HepG2 (cell line): ENCODE measurements around the gene NLGN2. TPM values are rescaled to one million over a fixed set of nuclear protein-coding genes. Genes with fewer than 3 reads are reported as not detected.
A peak's percentile ranks its signal among the peaks of the same experiment; 100 is the strongest.

Experiments used
- CREM ChIP-seq, 2 experiments: sonication (generic) in 1 of 2; formaldehyde crosslinking in 1 of 2; IDR thresholded peaks; 2 replicates each; pipeline versions ENCODE4 v1.4.0 to v1.6.1; 2016 to 2020; ENCODE audit warnings: antibody characterized with exemption in 1 of 2, mild to moderate bottlenecking in 1 of 2, missing genetic modification reagents in 1 of 2
- ETS1 ChIP-seq: sonication (generic); formaldehyde crosslinking; IDR thresholded peaks from 2 replicates; pipeline ENCODE4 v1.4.0; 2020; ENCODE audit warnings: missing genetic modification reagents
- FOXA3 ChIP-seq: IDR thresholded peaks from 2 replicates; pipeline ENCODE4 v1.6.1; 2016; ENCODE audit warnings: missing genetic modification reagents, missing compliant biosample characterization
- IKZF4 ChIP-seq: sonication (generic); formaldehyde crosslinking; IDR thresholded peaks from 2 replicates; pipeline ENCODE4 v1.5.1; 2020; ENCODE audit warnings: borderline replicate concordance, mild to moderate bottlenecking, low read depth, missing genetic modification reagents; ENCODE audit errors: not compliant biosample characterization
- NCOA5 ChIP-seq: sonication (generic); formaldehyde crosslinking; IDR thresholded peaks from 2 replicates; pipeline ENCODE4 v1.4.0; 2020; ENCODE audit warnings: missing genetic modification reagents
- RFX5 ChIP-seq: IDR thresholded peaks from 2 replicates; pipeline ENCODE4 v1.6.1; 2011; ENCODE audit warnings: low read depth, low read length, improper control_type of control experiment
- RNF219 ChIP-seq: sonication (generic); formaldehyde crosslinking; IDR thresholded peaks from 2 replicates; pipeline ENCODE4 v1.5.0; 2020; ENCODE audit warnings: mild to moderate bottlenecking, missing genetic modification reagents
- SRF ChIP-seq: IDR thresholded peaks from 2 replicates; pipeline ENCODE4 v1.6.1; 2011; ENCODE audit warnings: mild to moderate bottlenecking, low read depth, low read length, moderate library complexity
- U2AF2 ChIP-seq: fragments of 200-400 bp; formaldehyde crosslinking; IDR thresholded peaks from 2 replicates; pipeline ENCODE4 v1.6.1; 2017; ENCODE audit warnings: low read depth, mild to moderate bottlenecking, low read length
- ZBTB46 ChIP-seq: sonication (generic); formaldehyde crosslinking; IDR thresholded peaks from 2 replicates; pipeline ENCODE4 v1.4.0; 2020; ENCODE audit warnings: mild to moderate bottlenecking, missing genetic modification reagents, borderline replicate concordance
- ZNF143 ChIP-seq: sonication (generic); formaldehyde crosslinking; IDR thresholded peaks from 2 replicates; pipeline ENCODE4 v1.4.0; 2020; ENCODE audit warnings: missing genetic modification reagents
- ZNF335 ChIP-seq: sonication (generic); formaldehyde crosslinking; IDR thresholded peaks from 2 replicates; pipeline ENCODE4 v1.4.0; 2020; ENCODE audit warnings: missing genetic modification reagents
- ZNF564 ChIP-seq: sonication (generic); formaldehyde crosslinking; IDR thresholded peaks from 2 replicates; pipeline ENCODE4 v1.8.1; 2023; ENCODE audit warnings: mild to moderate bottlenecking, missing genetic modification reagents
- polyA plus RNA-seq, 8 experiments: library from polyadenylated mRNA; depleted of rRNA in 3 of 8; stranded (reverse) in 7 of 8; unstranded in 1 of 8; fragments of >200 nt; fragmentation: Illumina TruSeq in 4 of 8; extraction: Trizol in 4 of 8; gene quantifications; 2 replicates each; pipeline versions ENCODE4 v1.2.1 to v1.2.3, GENCODE V29; 2011 to 2016; ENCODE audit warnings: low read depth in 4 of 8, missing spikeins in 1 of 8, mixed read lengths in 1 of 8; ENCODE audit not compliant: insufficient read depth in 1 of 8
- total RNA-seq, 5 experiments: library from RNA; depleted of rRNA; stranded (reverse); fragments of >200 nt; fragmentation: Illumina TruSeq; extraction: Trizol; gene quantifications; 2 replicates each; pipeline ENCODE4 v1.2.3, GENCODE V29; 2016; ENCODE audit warnings: low read depth in 1 of 5
- TF ChIP-seq, protein P1 (sequence below): sonication (generic); formaldehyde crosslinking; IDR thresholded peaks from 2 replicates; pipeline ENCODE4 v1.4.0; 2020; ENCODE audit warnings: missing genetic modification reagents
- TF ChIP-seq, protein P2 (sequence below): sonication (generic); formaldehyde crosslinking; IDR thresholded peaks from 2 replicates; pipeline ENCODE4 v1.9.0; 2021; ENCODE audit warnings: missing genetic modification reagents, mild to moderate bottlenecking, borderline replicate concordance

Gene NLGN2
- total and polyA plus RNA-seq, 2 of the 13 experiments (the other 11 are each of a cell fraction or from before 2014, with no cell fraction given) = 1.9 to 11.0 TPM

- TF ChIP-seq, protein P1, sequence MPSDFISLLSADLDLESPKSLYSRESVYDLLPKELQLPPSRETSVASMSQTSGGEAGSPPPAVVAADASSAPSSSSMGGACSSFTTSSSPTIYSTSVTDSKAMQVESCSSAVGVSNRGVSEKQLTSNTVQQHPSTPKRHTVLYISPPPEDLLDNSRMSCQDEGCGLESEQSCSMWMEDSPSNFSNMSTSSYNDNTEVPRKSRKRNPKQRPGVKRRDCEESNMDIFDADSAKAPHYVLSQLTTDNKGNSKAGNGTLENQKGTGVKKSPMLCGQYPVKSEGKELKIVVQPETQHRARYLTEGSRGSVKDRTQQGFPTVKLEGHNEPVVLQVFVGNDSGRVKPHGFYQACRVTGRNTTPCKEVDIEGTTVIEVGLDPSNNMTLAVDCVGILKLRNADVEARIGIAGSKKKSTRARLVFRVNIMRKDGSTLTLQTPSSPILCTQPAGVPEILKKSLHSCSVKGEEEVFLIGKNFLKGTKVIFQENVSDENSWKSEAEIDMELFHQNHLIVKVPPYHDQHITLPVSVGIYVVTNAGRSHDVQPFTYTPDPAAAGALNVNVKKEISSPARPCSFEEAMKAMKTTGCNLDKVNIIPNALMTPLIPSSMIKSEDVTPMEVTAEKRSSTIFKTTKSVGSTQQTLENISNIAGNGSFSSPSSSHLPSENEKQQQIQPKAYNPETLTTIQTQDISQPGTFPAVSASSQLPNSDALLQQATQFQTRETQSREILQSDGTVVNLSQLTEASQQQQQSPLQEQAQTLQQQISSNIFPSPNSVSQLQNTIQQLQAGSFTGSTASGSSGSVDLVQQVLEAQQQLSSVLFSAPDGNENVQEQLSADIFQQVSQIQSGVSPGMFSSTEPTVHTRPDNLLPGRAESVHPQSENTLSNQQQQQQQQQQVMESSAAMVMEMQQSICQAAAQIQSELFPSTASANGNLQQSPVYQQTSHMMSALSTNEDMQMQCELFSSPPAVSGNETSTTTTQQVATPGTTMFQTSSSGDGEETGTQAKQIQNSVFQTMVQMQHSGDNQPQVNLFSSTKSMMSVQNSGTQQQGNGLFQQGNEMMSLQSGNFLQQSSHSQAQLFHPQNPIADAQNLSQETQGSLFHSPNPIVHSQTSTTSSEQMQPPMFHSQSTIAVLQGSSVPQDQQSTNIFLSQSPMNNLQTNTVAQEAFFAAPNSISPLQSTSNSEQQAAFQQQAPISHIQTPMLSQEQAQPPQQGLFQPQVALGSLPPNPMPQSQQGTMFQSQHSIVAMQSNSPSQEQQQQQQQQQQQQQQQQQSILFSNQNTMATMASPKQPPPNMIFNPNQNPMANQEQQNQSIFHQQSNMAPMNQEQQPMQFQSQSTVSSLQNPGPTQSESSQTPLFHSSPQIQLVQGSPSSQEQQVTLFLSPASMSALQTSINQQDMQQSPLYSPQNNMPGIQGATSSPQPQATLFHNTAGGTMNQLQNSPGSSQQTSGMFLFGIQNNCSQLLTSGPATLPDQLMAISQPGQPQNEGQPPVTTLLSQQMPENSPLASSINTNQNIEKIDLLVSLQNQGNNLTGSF = no peak
- TF ChIP-seq FOXA3 (CRISPR knock-in tag) = no peak
- TF ChIP-seq SRF = no peak
- TF ChIP-seq ZNF143 (CRISPR knock-in tag) = no peak
- TF ChIP-seq ETS1 (CRISPR knock-in tag) = no peak
- TF ChIP-seq ZBTB46 (CRISPR knock-in tag) = no peak
- TF ChIP-seq IKZF4 = no peak
- TF ChIP-seq RFX5 = no peak
- 0 out of 2 replicates have a peak, but pooled peaks have one; percentile 23 for TF ChIP-seq ZNF335
- TF ChIP-seq, protein P2, sequence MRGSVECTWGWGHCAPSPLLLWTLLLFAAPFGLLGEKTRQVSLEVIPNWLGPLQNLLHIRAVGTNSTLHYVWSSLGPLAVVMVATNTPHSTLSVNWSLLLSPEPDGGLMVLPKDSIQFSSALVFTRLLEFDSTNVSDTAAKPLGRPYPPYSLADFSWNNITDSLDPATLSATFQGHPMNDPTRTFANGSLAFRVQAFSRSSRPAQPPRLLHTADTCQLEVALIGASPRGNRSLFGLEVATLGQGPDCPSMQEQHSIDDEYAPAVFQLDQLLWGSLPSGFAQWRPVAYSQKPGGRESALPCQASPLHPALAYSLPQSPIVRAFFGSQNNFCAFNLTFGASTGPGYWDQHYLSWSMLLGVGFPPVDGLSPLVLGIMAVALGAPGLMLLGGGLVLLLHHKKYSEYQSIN = no peak
- no peak for TF ChIP-seq U2AF2
- TF ChIP-seq ZNF564 = 0 out of 2 replicates have a peak, but pooled peaks have one; percentile 49
- 0 out of 2 replicates have a peak, but pooled peaks have one; percentile 19 for TF ChIP-seq CREM (IDR thresholded peaks at IDR 0.05)
- no peak for TF ChIP-seq CREM (CRISPR knock-in tag; IDR thresholded peaks at IDR 0.05)
- no peak for TF ChIP-seq NCOA5 (CRISPR knock-in tag)
- TF ChIP-seq RNF219 (CRISPR knock-in tag) = no peak
Observed at GRCh38 chr17:7444682-7445618, 37.3 kb downstream of the NLGN2 start, which contains the start of gene CHRNB1 (continued).
